Measurements from ENCODE around the gene SCLT1. TPM values are rescaled to one million over a fixed set of nuclear protein-coding genes. Genes with fewer than 3 reads are reported as not detected.

The SCLT1 gene
- polyA plus RNA-seq, 1 of the 3 experiments (the other 2 are of a cell fraction): 2.2 TPM

GRCh38 chr4:128869776-128870509, 223.4 kb downstream of the SCLT1 start:
- Histone ChIP-seq H3K4me3 (ENCODE audit: low read depth in 2 of 2, low read length in 1 of 2) (no peak overlapping the region), H3K4me2 (no peak overlapping the region), H2AFZ (ENCODE audit: low read depth) (no peak overlapping the region), H3K27me3 (ENCODE audit: insufficient read depth) (no peaks in the 10 kb centered on the region), H3K27ac (ENCODE audit: low read depth in 2 of 2, low read length in 1 of 2) (no peak overlapping the region), H3K9ac (no peak overlapping the region), H3F3A (replicated peaks; ENCODE audit: insufficient read depth) (no peaks in the 10 kb centered on the region), H3K79me2 (ENCODE audit: insufficient read depth) (0 out of 2 replicates have a peak, but pooled peaks cover 3% of the 10 kb centered on the region), H3K36me3 (replicated peaks in 1 of 2; ENCODE audit: control insufficient read depth in 1 of 2, insufficient read depth in 2 of 2, low read length in 1 of 2) (peaks cover 45 to 93% of the 10 kb centered on the region in 2 experiments), H4K20me1 (ENCODE audit: insufficient read depth) (no peaks in the 10 kb centered on the region), H3K9me2 (no peaks in the 10 kb centered on the region), H3K9me3 (no peaks in the 10 kb centered on the region), H3K4me1 (ENCODE audit: control insufficient read depth in 1 of 2, insufficient read depth in 2 of 2, low read depth in 1 of 2, low read length in 1 of 2) (peaks cover 0 to 2% of the 10 kb centered on the region in 2 experiments; a peak in 1 of 4 replicates)
- CTCF ChIA-PET: interaction anchor here (1.2 kb wide), 1 partner anchor 274 kb away, joined by 3 read pairs; no protein-coding TSS in a partner anchor
- POLR2A ChIA-PET: no interaction called here
- TF ChIP-seq RAD21 (IDR thresholded peaks at IDR 0.05; ENCODE audit: low read length) (no peak), RXRA (IDR thresholded peaks at IDR 0.05; ENCODE audit: borderline replicate concordance, low read depth) (no peak), ELF1 (IDR thresholded peaks at IDR 0.05) (no peak), TCF12 (IDR thresholded peaks at IDR 0.05) (no peak), FOXM1 (IDR thresholded peaks at IDR 0.05; ENCODE audit: low read depth) (no peak), RFX5 (IDR thresholded peaks at IDR 0.05; ENCODE audit: low read length) (no peak)
- 93% methylated on average over 2 of the region's 2 CpGs for WGBS (ENCODE audit: low lambda C conversion rate)
- no peak for DNase-seq

- DNase-seq: no peak
- H3K36me3 ChIP-seq (replicated peaks in 1 of 2; ENCODE audit: control insufficient read depth in 1 of 2, insufficient read depth in 2 of 2, low read length in 1 of 2): peaks cover 50 to 95% of the 10 kb centered on the region in 2 experiments
- CTCF ChIA-PET: interaction anchor here (1.2 kb wide), 1 partner anchor 275 kb away, joined by 3 read pairs; no protein-coding TSS in a partner anchor
Measured at GRCh38 chr4:128868758-128869157, 224.6 kb downstream of the SCLT1 start.

More at GRCh38 chr4:128868758-128869157, 224.6 kb downstream of the SCLT1 start:
- TF ChIP-seq REST (IDR thresholded peaks at IDR 0.05; ENCODE audit: low read depth, low read length): no peak
- no peak for TF ChIP-seq RCOR1 (IDR thresholded peaks at IDR 0.05; ENCODE audit: low read length)
- TF ChIP-seq CTCF (IDR thresholded peaks at IDR 0.05): no peak
- no peak for TF ChIP-seq ELF1 (IDR thresholded peaks at IDR 0.05)
- TF ChIP-seq RXRA (IDR thresholded peaks at IDR 0.05; ENCODE audit: borderline replicate concordance, low read depth): no peak
- TF ChIP-seq SIN3A (IDR thresholded peaks at IDR 0.05; ENCODE audit: borderline replicate concordance, low read depth, low read length): no peak
- no peak for TF ChIP-seq CHD2 (IDR thresholded peaks at IDR 0.05; ENCODE audit: low read length, partially characterized antibody)
- Histone ChIP-seq H3K27ac (ENCODE audit: low read depth in 2 of 2, low read length in 1 of 2) (no peak overlapping the region), H3K9me3 (no peaks in the 10 kb centered on the region), H3K4me2 (no peak overlapping the region), H3F3A (replicated peaks; ENCODE audit: insufficient read depth) (no peaks in the 10 kb centered on the region), H3K4me1 (ENCODE audit: control insufficient read depth in 1 of 2, insufficient read depth in 2 of 2, low read depth in 1 of 2, low read length in 1 of 2) (peaks cover 0 to 6% of the 10 kb centered on the region in 2 experiments; a peak in 1 of 4 replicates), H4K20me1 (ENCODE audit: insufficient read depth) (no peaks in the 10 kb centered on the region), H3K4me3 (ENCODE audit: low read depth in 2 of 2, low read length in 1 of 2) (no peak overlapping the region), H3K9ac (no peak overlapping the region), H3K79me2 (ENCODE audit: insufficient read depth) (peaks cover 4% of the 10 kb centered on the region; the same call in 1 of the 2 replicates), H3K9me2 (no peaks in the 10 kb centered on the region), H2AFZ (ENCODE audit: low read depth) (no peak overlapping the region), H3K27me3 (ENCODE audit: insufficient read depth) (no peaks in the 10 kb centered on the region)
- POLR2A ChIA-PET: no interaction called here
- 99% methylated on average over 3 of the region's 3 CpGs for WGBS (ENCODE audit: low lambda C conversion rate)
